HG02759 (cell line): ENCODE measurements around the gene TXNDC9.
A peak's percentile ranks its signal among the peaks of the same experiment; 100 is the strongest.
"Not testable (repeated sequence)": the region's sequence is repeated elsewhere in the genome, so short reads cannot be mapped to it uniquely, and the experiment has no call there.

Source experiments
- ATAC-seq: cut with Tn5 transposase; IDR thresholded peaks from one replicate; pipeline ENCODE4 v1.9.1; 2021; ENCODE audit warnings: mild to moderate bottlenecking, moderate library complexity; ENCODE audit not compliant: unreplicated experiment

Gene TXNDC9

DNA sequence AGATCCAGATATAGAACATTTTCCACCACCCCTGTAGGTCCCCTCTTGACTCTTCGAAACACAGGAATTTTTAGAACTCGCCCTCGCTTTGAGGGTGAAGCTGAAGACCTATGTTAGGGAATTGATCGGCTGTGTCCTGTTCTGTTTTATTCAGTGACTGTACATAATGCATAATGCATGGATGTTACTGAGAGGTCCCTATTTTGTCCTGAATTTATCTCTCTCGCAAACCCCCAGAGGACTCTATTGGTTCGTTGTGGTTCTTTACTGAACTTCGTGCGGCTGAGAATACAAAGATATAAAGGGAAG lies 625 bp upstream of the TXNDC9 start:
- peak; percentile 5 for ATAC-seq

GRCh38 chr2:99325384-99325783 lies 10.7 kb downstream of the TXNDC9 start:
- ATAC-seq: no peak

GRCh38 chr2:99317873-99318200 lies 18.3 kb downstream of the TXNDC9 start:
- not testable (repeated sequence) for ATAC-seq

DNA sequence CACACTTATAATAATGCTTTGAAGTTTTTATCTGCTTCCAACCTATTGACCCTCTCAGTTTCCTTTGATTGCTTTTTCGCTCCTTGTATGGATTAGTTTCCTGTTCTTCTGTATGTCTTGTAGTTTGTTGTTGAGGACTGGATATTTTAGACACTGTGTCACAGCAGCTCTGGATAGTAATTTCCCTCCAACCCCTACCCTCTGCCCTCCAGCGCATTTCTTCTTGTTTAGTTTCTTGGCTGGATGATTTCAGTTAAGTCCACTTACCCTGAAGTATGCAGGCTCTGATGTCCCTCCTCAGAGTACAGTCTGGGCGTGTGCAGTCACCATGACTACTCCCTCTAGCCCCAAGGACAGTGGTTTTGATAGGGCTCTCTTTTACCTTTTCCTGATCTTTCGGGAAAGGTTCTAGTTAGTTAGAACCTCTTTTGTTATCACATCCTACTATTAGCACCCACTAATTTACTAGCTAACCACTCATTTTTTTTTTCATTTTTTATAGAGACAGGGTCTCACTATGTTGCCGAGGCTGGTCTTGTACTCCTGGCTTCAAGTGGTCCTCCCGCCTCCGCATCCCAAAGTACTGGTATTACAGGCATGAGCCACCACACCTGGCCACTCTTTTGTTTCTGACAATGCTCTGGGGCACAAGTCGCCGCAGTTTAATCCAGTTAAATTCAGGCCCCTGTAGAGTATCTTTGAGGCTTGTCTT lies 18.8 kb downstream of the TXNDC9 start:
- no peak for ATAC-seq

DNA sequence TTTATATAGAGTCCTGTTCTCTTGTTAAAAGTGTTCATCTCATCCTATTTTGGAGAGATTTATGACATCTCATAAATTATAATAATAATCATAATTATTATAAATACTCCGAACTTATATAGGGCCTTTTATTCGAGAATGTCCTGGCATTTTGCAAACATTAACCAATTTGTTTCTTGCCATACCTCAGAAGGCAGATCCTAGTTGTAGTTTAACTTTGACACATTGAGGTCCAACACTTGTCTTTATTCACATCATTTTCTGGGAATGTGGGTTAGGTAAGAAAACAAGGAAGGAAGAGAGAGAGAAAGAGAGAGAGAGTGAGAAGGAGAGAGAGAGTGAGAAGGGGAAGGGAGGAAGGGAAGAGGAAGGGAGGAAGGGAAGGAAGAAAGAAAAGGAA lies 35.0 kb downstream of the TXNDC9 start, which contains the start of gene LYG1:
LYG1 (minus strand) TSS at position 101 of the 400 bp plus-strand sequence. CDS start 5,527 bp downstream, outside the sequence.
- ATAC-seq: not testable (repeated sequence)

- no peak for ATAC-seq
Observed at GRCh38 chr2:99299580-99299979, 36.6 kb downstream of the TXNDC9 start.

GRCh38 chr2:99297994-99298393 lies 38.1 kb downstream of the TXNDC9 start:
- ATAC-seq: no peak

DNA sequence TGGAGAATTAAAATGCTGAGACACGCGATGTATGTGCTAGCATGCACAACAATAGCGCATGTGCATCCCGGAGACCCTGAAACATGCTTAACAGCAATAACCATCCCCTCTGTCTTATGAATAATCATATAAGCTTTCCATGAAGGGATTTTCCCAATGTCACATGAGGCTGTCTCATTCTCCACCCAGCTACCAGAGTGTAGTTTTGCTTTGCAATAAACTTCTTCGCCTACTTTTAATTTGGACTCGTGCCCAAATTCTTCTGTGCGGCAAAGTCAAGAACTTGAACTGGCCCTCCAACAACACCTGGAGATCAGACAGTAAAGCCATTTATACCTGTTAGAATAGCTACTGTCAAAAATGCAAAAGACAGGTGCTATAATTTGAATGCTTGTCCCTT lies 50.6 kb downstream of the TXNDC9 start:
- ATAC-seq: no peak

DNA sequence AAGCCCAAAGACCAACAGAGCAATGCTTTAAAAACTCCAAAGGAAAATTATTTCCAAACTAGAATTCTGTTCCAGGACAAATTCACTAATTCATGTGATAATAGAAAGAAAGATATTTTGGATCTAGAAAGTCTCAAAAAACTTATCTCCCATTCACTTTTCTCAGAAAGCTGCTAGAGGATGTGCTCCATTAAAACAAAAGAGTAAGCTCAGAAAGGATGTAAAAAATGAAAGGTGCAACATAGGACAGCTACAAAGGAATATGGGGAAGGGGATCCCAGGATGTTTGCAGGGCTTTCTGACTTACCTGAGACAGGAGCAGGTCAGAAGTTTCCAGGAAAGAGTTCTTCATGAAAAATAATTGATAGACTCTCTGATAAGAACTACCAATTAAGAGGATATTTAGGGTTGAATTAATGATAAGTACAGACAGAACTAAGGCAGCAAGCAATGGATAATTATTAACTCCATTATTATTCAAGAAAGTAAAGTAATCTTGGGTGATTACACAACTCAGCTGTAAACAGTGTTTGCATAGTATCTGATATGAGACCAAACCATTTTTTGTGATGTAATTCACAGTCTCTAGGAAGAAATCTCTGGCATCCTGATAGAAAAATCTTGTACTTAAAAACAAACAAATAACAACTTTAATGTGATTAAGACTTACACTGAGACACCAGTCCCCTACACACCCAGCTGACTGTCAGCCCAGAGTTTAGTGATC lies 56.0 kb downstream of the TXNDC9 start:
- no peak for ATAC-seq

DNA sequence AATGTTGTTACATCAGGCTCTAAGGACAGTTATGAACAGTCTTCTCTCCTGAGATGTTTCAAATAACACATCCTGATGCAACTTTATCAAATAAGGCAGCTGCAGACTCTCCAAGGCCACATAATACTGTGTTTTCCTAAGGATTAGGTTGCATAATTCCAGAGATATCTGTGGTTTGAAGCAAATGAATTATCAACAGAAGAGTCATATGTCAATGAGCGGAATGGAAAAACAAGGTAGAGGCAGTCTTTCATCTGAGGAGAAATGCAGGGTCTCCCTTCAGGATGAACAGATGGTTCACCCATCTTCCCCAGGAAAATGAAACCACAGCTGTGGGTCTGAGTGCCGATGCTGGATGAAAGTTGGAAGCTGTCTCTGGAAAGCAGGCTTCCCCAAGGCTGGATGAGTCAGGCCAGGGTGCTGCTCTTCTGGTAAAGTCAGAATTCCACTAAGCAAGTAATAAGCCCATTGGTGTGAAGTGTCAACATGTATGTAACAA lies 57.3 kb downstream of the TXNDC9 start:
- no peak for ATAC-seq

DNA sequence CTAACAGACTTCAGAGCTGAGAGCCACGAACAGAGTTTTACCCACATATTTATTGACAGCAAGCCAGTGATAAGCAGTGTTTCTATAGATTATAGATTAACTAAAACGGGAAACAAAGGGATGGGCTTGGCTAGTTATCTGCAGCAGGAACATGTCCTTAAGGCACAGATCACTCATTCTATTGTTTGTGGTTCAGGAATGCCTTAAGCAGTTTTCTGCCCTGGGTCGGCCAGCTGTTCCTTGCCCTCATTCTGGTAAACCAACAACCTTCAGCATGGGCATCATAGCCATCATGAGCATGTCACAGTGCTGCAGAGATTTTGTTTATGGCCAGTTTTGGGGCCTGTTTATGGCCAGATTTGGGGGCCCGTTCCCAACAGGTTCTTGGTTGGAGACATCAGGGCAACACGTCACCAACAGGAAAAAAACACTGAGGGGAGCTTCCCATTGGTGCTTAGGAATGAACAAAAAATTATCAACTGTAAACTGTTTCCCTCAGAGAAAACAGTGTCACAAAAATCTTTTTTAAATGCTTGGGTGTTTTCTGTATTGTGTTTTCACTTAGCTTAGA lies 57.9 kb downstream of the TXNDC9 start:
- not testable (repeated sequence) for ATAC-seq

GRCh38 chr2:99275882-99276281 lies 60.3 kb downstream of the TXNDC9 start:
- no peak for ATAC-seq
